HTERT RPE-1 (cell line): ENCODE results near the gene DESI1.
"Not testable (repeated sequence)": the region's sequence is repeated elsewhere in the genome, so short reads cannot be mapped to it uniquely, and the experiment has no call there.

ENCODE experiments used
- in situ Hi-C: fragments of 300-500 bp; cut with MboI; formaldehyde crosslinking; loops from 4 replicates; pipeline ENCODE4 v1.14.3; 2020; ENCODE audit warnings: low sequenced_read_pairs

DESI1 gene

GRCh38 chr22:41636467-41636866, 15.6 kb upstream of the DESI1 start:
- in situ Hi-C loops = no loop called here

GRCh38 chr22:41634610-41635009, 13.8 kb upstream of the DESI1 start:
- in situ Hi-C loops = not testable (repeated sequence)

GRCh38 chr22:41631615-41632014, 10.8 kb upstream of the DESI1 start:
- in situ Hi-C loops = not testable (repeated sequence)

- in situ Hi-C loops = not testable (repeated sequence)
These were observed 10.3 kb upstream of the DESI1 start for GRCh38 chr22:41631115-41631514.

- in situ Hi-C loops = no loop called here
These were observed 4.7 kb upstream of the DESI1 start for GRCh38 chr22:41625577-41625976.

GRCh38 chr22:41621911-41622179, 1.0 kb upstream of the DESI1 start:
- in situ Hi-C loops = no loop called here

- in situ Hi-C loops = no loop called here
These were observed 462 bp upstream of the DESI1 start, which contains the start of gene XRCC6 for GRCh38 chr22:41621099-41621910. TSS of gene XRCC6 (plus strand) at chr22:41621295. CDS start at chr22:41622005, 710 bp downstream.

- in situ Hi-C loops = no loop called here
These were observed 759 bp downstream of the DESI1 start for GRCh38 chr22:41619979-41620588.

- in situ Hi-C loops = no loop called here
These were observed 7.4 kb downstream of the DESI1 start for GRCh38 chr22:41613456-41613855.

GRCh38 chr22:41612603-41613306, 8.1 kb downstream of the DESI1 start:
- in situ Hi-C loops = no loop called here

GRCh38 chr22:41608386-41608785, 12.5 kb downstream of the DESI1 start:
- in situ Hi-C loops = no loop called here

- in situ Hi-C loops = no loop called here
These were observed 16.9 kb downstream of the DESI1 start for GRCh38 chr22:41603873-41604332.

GRCh38 chr22:41600976-41601375, 19.9 kb downstream of the DESI1 start:
- in situ Hi-C loops = no loop called here

- in situ Hi-C loops = no loop called here
These were observed 21.8 kb downstream of the DESI1 start for GRCh38 chr22:41598891-41599635.

GRCh38 chr22:41598081-41598480, 22.8 kb downstream of the DESI1 start:
- in situ Hi-C loops = no loop called here

GRCh38 chr22:41597635-41597953, 23.2 kb downstream of the DESI1 start:
- in situ Hi-C loops = no loop called here

- in situ Hi-C loops = no loop called here
These were observed 23.8 kb downstream of the DESI1 start for GRCh38 chr22:41596776-41597634.

- in situ Hi-C loops = no loop called here
These were observed 25.1 kb downstream of the DESI1 start for GRCh38 chr22:41595703-41596102.

GRCh38 chr22:41593336-41593960, 27.4 kb downstream of the DESI1 start:
- in situ Hi-C loops = not testable (repeated sequence)
